ENCODE results near the gene PXDN. TPM values are rescaled to one million over a fixed set of nuclear protein-coding genes. Genes with fewer than 3 reads are reported as not detected.
"Not testable (repeated sequence)": the region's sequence is repeated elsewhere in the genome, so short reads cannot be mapped to it uniquely, and the experiment has no call there.

PXDN gene
- total RNA-seq, 1 donor from 2014 or later, result 1.1 TPM

DNA sequence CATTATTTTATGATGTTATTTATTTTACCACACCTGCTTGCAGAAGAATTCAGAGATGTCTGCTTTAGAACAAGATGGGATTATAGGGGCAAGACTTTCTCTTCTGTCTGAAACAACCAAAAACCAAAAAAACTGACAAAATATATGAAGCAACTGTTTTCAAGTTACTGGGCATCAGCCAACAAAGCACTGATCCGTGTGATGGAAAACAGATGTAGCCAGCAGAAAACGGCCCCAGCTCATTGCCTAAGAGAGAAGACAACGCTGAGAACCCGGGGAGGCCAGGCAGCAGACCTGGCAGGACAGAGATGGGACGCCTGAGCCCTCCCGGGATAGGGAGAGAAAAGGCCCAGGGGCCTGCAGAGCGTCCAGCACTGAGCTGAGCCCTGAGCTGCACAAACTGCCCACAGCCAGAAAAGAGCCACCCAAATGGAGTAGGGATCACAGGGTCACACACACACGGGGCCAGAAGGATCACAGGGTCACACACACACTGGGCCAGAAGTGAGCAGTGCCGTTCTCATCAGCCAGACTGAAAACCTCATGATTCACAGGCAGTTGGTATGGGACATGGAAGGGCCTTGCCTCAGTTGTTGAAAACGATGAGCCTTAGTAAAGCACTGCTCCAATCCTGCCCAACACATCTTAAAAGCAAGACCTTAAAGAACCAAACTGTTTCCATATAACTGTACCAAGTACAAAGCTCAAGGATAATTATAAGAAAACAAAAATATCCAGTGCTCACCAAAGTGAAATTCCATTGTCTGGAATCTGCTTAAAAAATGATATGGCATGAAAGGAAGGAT is 12.1 kb downstream of the PXDN start:
- no peak for DNase-seq
- intact Hi-C loops (cut with micrococcal nuclease), result no loop called here
- Mint-ChIP-seq H3K27me3 (no peaks in the 10 kb centered on the region), H3K4me3 (no peak overlapping the region), H3K36me3 (ENCODE audit: low read depth) (no peaks in the 10 kb centered on the region), H3K27ac (no peak overlapping the region), H3K9me3 (no peaks in the 10 kb centered on the region), H3K4me1 (no peaks in the 10 kb centered on the region)

DNA sequence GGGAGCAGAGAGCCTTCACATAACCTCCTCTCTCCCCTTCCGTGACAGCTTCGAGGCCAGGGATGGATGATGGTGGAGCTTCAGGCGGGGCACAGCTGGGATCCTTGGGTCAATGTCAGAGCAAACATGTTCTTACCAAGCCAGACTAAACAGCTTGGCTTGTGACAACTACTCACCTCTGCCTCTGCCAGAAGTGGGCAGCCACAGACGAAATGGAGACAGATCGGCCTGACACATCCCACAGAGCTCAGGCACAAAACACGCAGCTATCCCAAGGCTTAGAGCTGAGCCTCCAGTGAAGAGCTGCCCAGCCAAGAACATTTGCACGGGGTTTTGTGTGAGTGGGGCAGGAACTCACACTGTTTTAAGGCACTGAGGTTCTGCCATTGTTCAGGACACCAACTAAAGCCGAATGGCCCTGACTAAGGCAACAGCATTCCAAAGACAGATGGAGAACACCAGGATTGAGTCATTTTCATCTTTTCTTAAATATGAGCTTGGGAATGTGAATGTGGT is 12.8 kb downstream of the PXDN start:
- no peaks in the 10 kb centered on the region for H3K36me3 Mint-ChIP-seq (ENCODE audit: low read depth)
- H3K4me1 Mint-ChIP-seq, result no peaks in the 10 kb centered on the region
- intact Hi-C loops (cut with micrococcal nuclease), result no loop called here
- DNase-seq, result no peak
- H3K27ac Mint-ChIP-seq, result no peak overlapping the region
- no peak overlapping the region for H3K4me3 Mint-ChIP-seq
- H3K27me3 Mint-ChIP-seq, result no peaks in the 10 kb centered on the region
- H3K9me3 Mint-ChIP-seq, result no peaks in the 10 kb centered on the region

DNA sequence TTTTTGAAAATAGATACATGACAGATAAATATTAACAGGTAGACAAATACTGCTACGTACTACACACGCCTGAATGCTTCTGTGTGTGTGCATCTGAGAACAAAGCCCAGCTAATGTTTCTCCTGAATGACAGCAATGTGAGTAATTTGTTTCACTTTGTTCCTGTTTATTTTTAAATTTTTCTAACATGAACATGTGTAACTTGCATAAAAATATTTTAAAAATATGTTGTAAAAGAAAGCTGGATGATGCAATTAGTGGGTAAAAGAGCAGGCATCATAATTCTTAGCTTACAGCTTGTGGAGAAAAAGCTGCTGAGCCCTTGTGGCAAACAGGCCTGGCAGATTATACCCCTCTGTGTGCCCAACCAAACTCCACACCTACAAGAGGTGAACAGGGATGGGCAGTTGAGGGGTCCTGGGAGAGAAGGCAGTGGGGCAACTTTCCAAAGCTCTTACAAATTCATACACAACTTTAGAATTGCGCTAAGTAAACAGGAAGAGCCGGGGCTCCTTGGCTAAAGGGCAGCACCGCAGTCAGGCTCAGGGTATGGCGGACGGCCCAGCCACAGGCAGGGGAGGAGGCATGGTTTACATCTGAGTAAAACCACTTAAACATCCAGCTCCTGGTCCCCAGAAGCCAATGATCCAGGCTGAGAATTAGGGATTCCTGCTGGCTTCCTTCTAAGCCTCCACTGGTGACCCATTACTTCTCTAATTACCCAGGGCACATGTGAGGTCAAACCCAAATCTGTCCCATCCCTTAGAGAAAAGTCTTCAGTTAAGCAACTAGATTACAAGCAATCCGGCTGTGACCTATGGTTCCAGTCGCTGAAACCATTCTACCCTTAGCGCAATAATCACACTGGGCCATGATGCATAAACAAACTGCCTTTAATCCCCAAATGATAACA is 14.0 kb downstream of the PXDN start:
- intact Hi-C loops (cut with micrococcal nuclease), result no loop called here
- no peaks in the 10 kb centered on the region for H3K27me3 Mint-ChIP-seq
- no peak overlapping the region for H3K27ac Mint-ChIP-seq
- no peaks in the 10 kb centered on the region for H3K4me1 Mint-ChIP-seq
- H3K4me3 Mint-ChIP-seq, result no peak overlapping the region
- no peaks in the 10 kb centered on the region for H3K36me3 Mint-ChIP-seq (ENCODE audit: low read depth)
- H3K9me3 Mint-ChIP-seq, result no peaks in the 10 kb centered on the region
- no peak for DNase-seq

DNA sequence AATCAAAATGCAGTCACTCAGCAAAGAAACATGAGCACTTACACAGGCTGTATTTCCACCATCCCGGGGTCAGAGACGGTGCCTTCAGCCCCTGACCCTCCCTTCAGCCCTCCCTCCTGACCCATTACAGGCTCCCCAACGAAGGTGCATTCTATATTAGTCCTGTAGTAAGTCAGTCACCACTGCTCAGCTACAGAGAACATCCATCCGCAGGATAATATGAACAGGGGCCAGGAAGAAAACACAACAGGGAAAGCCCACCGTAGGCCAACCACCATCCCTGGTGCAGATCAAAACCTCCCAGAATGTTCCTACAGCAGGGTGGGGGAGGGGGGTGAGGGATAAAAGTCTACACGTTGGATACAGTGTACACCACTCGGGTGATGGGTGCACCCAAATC is 15.1 kb downstream of the PXDN start:
- Mint-ChIP-seq H3K9me3 (no peaks in the 10 kb centered on the region), H3K4me3 (no peak overlapping the region), H3K27ac (no peak overlapping the region), H3K36me3 (ENCODE audit: low read depth) (no peaks in the 10 kb centered on the region), H3K27me3 (no peaks in the 10 kb centered on the region), H3K4me1 (no peaks in the 10 kb centered on the region)
- intact Hi-C loops (cut with micrococcal nuclease), result no loop called here
- DNase-seq, result no peak

- DNase-seq, result no peak
- Mint-ChIP-seq H3K4me3 (no peak overlapping the region), H3K9me3 (no peaks in the 10 kb centered on the region), H3K27ac (no peak overlapping the region), H3K36me3 (ENCODE audit: low read depth) (no peaks in the 10 kb centered on the region), H3K4me1 (no peaks in the 10 kb centered on the region), H3K27me3 (no peaks in the 10 kb centered on the region)
- intact Hi-C loops (cut with micrococcal nuclease), result no loop called here
Observed at GRCh38 chr2:1728821-1729220, 15.5 kb downstream of the PXDN start.

DNA sequence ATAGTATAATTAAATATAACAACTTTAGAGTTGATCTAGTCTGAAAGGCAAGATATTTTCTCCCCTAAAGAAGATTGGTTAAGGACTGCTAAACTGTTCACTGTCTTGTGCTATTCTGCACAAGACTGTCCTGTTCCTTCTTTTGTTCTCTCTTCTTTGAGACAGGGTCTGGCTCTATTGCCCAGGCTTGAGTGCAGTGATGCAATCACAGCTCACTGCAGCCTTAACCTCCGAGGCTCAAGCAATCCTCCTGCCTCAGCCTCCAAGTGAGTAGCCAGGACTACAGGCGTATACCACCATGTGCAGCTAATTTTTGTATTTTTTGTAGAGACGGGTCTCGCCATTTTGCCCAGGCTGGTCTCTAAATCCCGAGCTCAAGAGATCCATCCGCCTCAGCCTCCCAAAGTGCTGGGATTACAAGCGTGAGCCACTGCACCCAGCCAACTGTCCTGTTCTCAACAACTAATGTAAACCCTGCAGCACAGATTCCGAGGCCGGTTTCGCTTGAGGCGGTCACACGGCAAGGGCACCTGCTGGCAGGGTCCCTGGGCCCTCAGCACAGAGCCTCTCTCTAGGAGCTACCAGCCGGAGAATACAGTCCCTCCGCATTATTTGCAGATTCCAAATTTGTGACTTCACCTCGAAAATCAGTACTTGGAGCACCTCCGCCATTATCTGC is 16.4 kb downstream of the PXDN start:
- Mint-ChIP-seq H3K4me1 (no peaks in the 10 kb centered on the region), H3K9me3 (no peaks in the 10 kb centered on the region), H3K27ac (no peak overlapping the region), H3K4me3 (no peak overlapping the region), H3K27me3 (no peaks in the 10 kb centered on the region), H3K36me3 (ENCODE audit: low read depth) (no peaks in the 10 kb centered on the region)
- DNase-seq, result no peak
- intact Hi-C loops (cut with micrococcal nuclease), result no loop called here

- intact Hi-C loops (cut with micrococcal nuclease), result no loop called here
- Mint-ChIP-seq H3K4me3 (no peak overlapping the region), H3K27ac (no peak overlapping the region), H3K36me3 (ENCODE audit: low read depth) (no peaks in the 10 kb centered on the region), H3K9me3 (no peaks in the 10 kb centered on the region), H3K4me1 (no peaks in the 10 kb centered on the region), H3K27me3 (no peaks in the 10 kb centered on the region)
- DNase-seq, result no peak
Observed at GRCh38 chr2:1727101-1727771, 17.1 kb downstream of the PXDN start.

GRCh38 chr2:1726558-1726957 is 17.8 kb downstream of the PXDN start:
- Mint-ChIP-seq H3K4me3 (no peak overlapping the region), H3K36me3 (ENCODE audit: low read depth) (no peaks in the 10 kb centered on the region), H3K27me3 (no peaks in the 10 kb centered on the region), H3K9me3 (no peaks in the 10 kb centered on the region), H3K4me1 (no peaks in the 10 kb centered on the region), H3K27ac (no peak overlapping the region)
- no peak for DNase-seq
- intact Hi-C loops (cut with micrococcal nuclease), result no loop called here

GRCh38 chr2:1724351-1724750 is 20.0 kb downstream of the PXDN start:
- H3K4me1 Mint-ChIP-seq; H3K36me3 Mint-ChIP-seq (ENCODE audit: low read depth); H3K9me3 Mint-ChIP-seq; H3K4me3 Mint-ChIP-seq; intact Hi-C loops (cut with micrococcal nuclease); H3K27me3 Mint-ChIP-seq; H3K27ac Mint-ChIP-seq; DNase-seq: not testable (repeated sequence)

DNA sequence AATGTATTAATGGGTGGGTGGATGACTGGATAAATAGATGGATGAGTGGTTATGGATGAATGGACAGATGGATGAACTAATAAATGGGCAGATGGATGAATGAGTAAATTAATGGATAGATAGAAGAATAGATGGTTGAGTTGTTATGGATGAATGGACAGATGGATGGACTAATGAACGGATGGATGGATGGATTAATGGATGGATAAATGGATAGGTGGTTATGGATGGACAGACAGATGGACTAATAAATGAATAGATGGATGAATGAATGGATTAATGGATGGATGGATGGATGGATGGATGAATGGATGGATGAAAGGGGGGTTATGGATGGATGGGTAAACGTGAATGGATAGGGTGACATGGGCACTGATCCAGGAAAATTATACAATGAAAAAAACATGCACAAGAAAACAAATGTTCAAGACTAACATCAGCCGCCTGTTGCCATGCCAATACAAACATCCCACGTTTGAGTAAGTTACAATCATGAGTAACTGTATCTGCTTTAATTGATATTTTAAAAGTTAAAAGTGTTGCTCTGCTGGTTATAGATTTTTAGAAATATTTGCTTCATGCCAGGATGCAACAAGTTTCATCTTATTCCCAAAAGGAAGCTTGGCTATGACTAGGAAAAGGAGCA is 20.8 kb downstream of the PXDN start:
- Mint-ChIP-seq H3K36me3 (ENCODE audit: low read depth) (no peaks in the 10 kb centered on the region), H3K4me1 (no peaks in the 10 kb centered on the region), H3K4me3 (no peak overlapping the region), H3K9me3 (no peaks in the 10 kb centered on the region), H3K27ac (no peak overlapping the region), H3K27me3 (no peaks in the 10 kb centered on the region)
- DNase-seq, result no peak
- intact Hi-C loops (cut with micrococcal nuclease), result no loop called here

- intact Hi-C loops (cut with micrococcal nuclease), result no loop called here
- Mint-ChIP-seq H3K27ac (no peak overlapping the region), H3K4me1 (no peaks in the 10 kb centered on the region), H3K36me3 (ENCODE audit: low read depth) (no peaks in the 10 kb centered on the region), H3K9me3 (no peaks in the 10 kb centered on the region), H3K27me3 (no peaks in the 10 kb centered on the region), H3K4me3 (no peak overlapping the region)
- DNase-seq, result no peak
Observed at GRCh38 chr2:1722692-1723091, 21.6 kb downstream of the PXDN start.

GRCh38 chr2:1721706-1722646 is 22.3 kb downstream of the PXDN start:
- no peak overlapping the region for H3K27ac Mint-ChIP-seq
- H3K9me3 Mint-ChIP-seq, result no peaks in the 10 kb centered on the region
- no peak for DNase-seq
- intact Hi-C loops (cut with micrococcal nuclease), result no loop called here
- no peaks in the 10 kb centered on the region for H3K36me3 Mint-ChIP-seq (ENCODE audit: low read depth)
- no peaks in the 10 kb centered on the region for H3K27me3 Mint-ChIP-seq
- no peaks in the 10 kb centered on the region for H3K4me1 Mint-ChIP-seq
- H3K4me3 Mint-ChIP-seq, result no peak overlapping the region

Measured in activated CD4-positive, alpha-beta T cell treated with anti-CD3 and anti-CD28 coated beads, Interleukin-2, amount 10 ng/mL, durations not matched to agents 24 days and 14 days (primary cell).